GM12801 (cell line): ENCODE results near the gene LATS2.

Experiments used
- TF ChIP-seq, protein P1 (sequence below): IDR thresholded peaks from one replicate; pipeline ENCODE4 v1.5.1; 2011; ENCODE audit warnings: control low read depth; ENCODE audit not compliant: insufficient read length; ENCODE audit errors: extremely low read depth

The LATS2 gene

GRCh38 chr13:21022056-21022979 is 39.1 kb downstream of the LATS2 start:
- TF ChIP-seq, protein P1, sequence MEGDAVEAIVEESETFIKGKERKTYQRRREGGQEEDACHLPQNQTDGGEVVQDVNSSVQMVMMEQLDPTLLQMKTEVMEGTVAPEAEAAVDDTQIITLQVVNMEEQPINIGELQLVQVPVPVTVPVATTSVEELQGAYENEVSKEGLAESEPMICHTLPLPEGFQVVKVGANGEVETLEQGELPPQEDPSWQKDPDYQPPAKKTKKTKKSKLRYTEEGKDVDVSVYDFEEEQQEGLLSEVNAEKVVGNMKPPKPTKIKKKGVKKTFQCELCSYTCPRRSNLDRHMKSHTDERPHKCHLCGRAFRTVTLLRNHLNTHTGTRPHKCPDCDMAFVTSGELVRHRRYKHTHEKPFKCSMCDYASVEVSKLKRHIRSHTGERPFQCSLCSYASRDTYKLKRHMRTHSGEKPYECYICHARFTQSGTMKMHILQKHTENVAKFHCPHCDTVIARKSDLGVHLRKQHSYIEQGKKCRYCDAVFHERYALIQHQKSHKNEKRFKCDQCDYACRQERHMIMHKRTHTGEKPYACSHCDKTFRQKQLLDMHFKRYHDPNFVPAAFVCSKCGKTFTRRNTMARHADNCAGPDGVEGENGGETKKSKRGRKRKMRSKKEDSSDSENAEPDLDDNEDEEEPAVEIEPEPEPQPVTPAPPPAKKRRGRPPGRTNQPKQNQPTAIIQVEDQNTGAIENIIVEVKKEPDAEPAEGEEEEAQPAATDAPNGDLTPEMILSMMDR: no peak

DNA sequence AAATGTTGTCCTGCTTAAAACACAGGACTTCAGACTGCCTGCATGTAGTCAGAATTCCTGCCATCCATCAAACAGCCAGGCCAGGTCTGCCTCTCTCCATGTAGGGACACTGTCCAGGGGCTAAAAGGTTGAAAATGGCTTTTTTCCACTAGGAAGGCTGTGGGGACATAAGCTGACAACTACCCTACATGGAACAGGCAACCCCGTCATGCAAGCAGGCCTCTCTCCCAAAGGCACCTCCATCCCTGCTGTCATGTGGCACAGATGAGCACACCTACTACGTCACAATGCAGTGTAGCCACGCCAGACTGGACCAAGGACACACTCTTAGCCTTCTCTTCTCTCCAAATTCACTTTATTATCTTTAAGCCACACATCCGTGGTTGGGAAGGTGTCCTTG is 40.8 kb downstream of the LATS2 start:
- TF ChIP-seq, protein P1: no peak

- TF ChIP-seq, protein P1: no peak
Observed at GRCh38 chr13:21020176-21020575, 41.2 kb downstream of the LATS2 start.

GRCh38 chr13:21018220-21018619 is 43.2 kb downstream of the LATS2 start:
- TF ChIP-seq, protein P1: no peak

GRCh38 chr13:21016487-21016886 is 44.9 kb downstream of the LATS2 start:
- TF ChIP-seq, protein P1: no peak

DNA sequence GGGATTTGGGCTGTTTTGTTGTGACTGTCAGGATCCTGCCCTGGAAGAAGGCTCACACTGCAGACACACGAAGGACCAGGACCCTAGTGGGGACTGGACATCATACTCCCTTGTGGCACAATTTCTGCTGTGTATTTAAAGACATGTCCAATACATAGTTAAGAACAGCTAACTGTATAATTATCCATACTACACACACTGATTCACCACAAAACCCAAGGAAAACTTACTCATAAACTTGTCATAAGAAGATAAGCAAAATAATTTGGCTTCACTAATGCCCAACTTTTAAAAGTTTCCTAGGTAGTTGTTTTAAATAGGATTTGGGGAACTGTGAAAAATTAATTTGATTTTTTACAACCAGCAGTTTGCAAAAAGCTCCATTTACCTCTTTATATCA is 46.1 kb downstream of the LATS2 start:
- TF ChIP-seq, protein P1: no peak

GRCh38 chr13:21014502-21015170 is 46.8 kb downstream of the LATS2 start:
- TF ChIP-seq, protein P1: no peak
